ENCODE data around the gene PTPN23.

DNA sequence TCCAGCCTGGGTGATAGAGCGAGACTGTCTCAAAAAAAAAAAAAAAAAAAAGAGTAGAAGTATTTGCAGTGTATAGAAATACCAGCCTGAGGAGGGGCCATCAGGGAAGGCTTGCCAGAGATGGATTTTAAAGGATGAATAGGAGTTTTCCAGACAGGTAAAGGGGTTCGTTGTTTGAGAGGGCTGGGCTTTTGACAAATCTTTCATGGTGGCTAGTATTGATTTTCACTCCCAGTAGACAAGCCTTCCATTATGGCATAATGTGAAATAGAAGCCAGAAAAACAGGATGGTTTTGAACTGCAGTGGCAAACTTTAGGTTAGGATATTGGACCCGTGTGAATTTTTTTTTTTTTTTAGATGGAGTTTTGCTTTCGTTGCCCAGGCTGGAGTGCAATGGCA, 3.6 kb downstream of the PTPN23 start:
- TF ChIP-seq, protein P1, sequence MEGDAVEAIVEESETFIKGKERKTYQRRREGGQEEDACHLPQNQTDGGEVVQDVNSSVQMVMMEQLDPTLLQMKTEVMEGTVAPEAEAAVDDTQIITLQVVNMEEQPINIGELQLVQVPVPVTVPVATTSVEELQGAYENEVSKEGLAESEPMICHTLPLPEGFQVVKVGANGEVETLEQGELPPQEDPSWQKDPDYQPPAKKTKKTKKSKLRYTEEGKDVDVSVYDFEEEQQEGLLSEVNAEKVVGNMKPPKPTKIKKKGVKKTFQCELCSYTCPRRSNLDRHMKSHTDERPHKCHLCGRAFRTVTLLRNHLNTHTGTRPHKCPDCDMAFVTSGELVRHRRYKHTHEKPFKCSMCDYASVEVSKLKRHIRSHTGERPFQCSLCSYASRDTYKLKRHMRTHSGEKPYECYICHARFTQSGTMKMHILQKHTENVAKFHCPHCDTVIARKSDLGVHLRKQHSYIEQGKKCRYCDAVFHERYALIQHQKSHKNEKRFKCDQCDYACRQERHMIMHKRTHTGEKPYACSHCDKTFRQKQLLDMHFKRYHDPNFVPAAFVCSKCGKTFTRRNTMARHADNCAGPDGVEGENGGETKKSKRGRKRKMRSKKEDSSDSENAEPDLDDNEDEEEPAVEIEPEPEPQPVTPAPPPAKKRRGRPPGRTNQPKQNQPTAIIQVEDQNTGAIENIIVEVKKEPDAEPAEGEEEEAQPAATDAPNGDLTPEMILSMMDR (IDR thresholded peaks at IDR 0.05; ENCODE audit: low read depth, low read length, poor library complexity, severe bottlenecking), result no peak
- TF ChIP-seq EZH2phosphoT487 (IDR thresholded peaks at IDR 0.05; ENCODE audit: borderline replicate concordance, low read length), result no peak
